Measurements from ENCODE around the gene ZNF562. TPM values are rescaled to one million over a fixed set of nuclear protein-coding genes. Genes with fewer than 3 reads are reported as not detected.

The ZNF562 gene
- total RNA-seq = 23.3 and 25.8 TPM in 2 replicates
- long read RNA-seq, partial matches to known transcripts = 0 of 17 reads
- long read RNA-seq, other reads (novel, unspliced or antisense) = 15 of 17 reads

- TF ChIP-seq CTCF (conservative IDR thresholded peaks at IDR 0.05) = no peak
- Mint-ChIP-seq H3K9me3 (peaks cover 9% of the 10 kb centered on the region), H3K36me3 (ENCODE audit: low read depth) (peaks cover 32% of the 10 kb centered on the region), H3K4me3 (peak within 1 kb of the TSS; percentile 98), H3K27me3 (ENCODE audit: low read depth) (no peaks in the 10 kb centered on the region), H3K4me1 (peaks cover 9% of the 10 kb centered on the region), H3K27ac (ENCODE audit: unreplicated experiment) (peak within 1 kb of the TSS; percentile 100)
- DNase-seq (ENCODE audit: low read depth, low spot score) = peak; percentile 64
These were observed at the start of gene ZNF562 for GRCh38 chr19:9674663-9675357. ZNF562 (minus strand) TSS chr19:9675100; CDS start chr19:9660744, 14,356 bp downstream.

- Mint-ChIP-seq H3K4me3 (no peak overlapping the region), H3K27ac (ENCODE audit: unreplicated experiment) (no peak overlapping the region), H3K4me1 (peaks cover 8% of the 10 kb centered on the region), H3K9me3 (peaks cover 7% of the 10 kb centered on the region), H3K36me3 (ENCODE audit: low read depth) (no peaks in the 10 kb centered on the region), H3K27me3 (ENCODE audit: low read depth) (peaks cover 21% of the 10 kb centered on the region)
- DNase-seq (ENCODE audit: low read depth, low spot score) = no peak
- TF ChIP-seq CTCF (conservative IDR thresholded peaks at IDR 0.05) = no peak
These were observed 49.3 kb upstream of the ZNF562 start for GRCh38 chr19:9724157-9724556.

GRCh38 chr19:9721861-9722260 lies 47.0 kb upstream of the ZNF562 start:
- peaks cover 7% of the 10 kb centered on the region for H3K9me3 Mint-ChIP-seq
- no peak overlapping the region for H3K27ac Mint-ChIP-seq (ENCODE audit: unreplicated experiment)
- peaks cover 8% of the 10 kb centered on the region for H3K4me1 Mint-ChIP-seq
- DNase-seq (ENCODE audit: low read depth, low spot score) = no peak
- H3K4me3 Mint-ChIP-seq = no peak overlapping the region
- TF ChIP-seq CTCF (conservative IDR thresholded peaks at IDR 0.05) = no peak
- H3K36me3 Mint-ChIP-seq (ENCODE audit: low read depth) = no peaks in the 10 kb centered on the region
- peaks cover 23% of the 10 kb centered on the region for H3K27me3 Mint-ChIP-seq (ENCODE audit: low read depth)

- H3K27me3 Mint-ChIP-seq (ENCODE audit: low read depth) = peaks cover 34% of the 10 kb centered on the region
- DNase-seq (ENCODE audit: low read depth, low spot score) = no peak
- H3K9me3 Mint-ChIP-seq = peaks cover 7% of the 10 kb centered on the region
- peaks cover 8% of the 10 kb centered on the region for H3K4me1 Mint-ChIP-seq
- no peak overlapping the region for H3K4me3 Mint-ChIP-seq
- no peak overlapping the region for H3K27ac Mint-ChIP-seq (ENCODE audit: unreplicated experiment)
- H3K36me3 Mint-ChIP-seq (ENCODE audit: low read depth) = no peaks in the 10 kb centered on the region
- no peak for TF ChIP-seq CTCF (conservative IDR thresholded peaks at IDR 0.05)
These were observed 45.6 kb upstream of the ZNF562 start for GRCh38 chr19:9720541-9720940.

GRCh38 chr19:9711815-9712214 lies 36.9 kb upstream of the ZNF562 start:
- H3K27me3 Mint-ChIP-seq (ENCODE audit: low read depth) = peaks cover 24% of the 10 kb centered on the region
- no peak for TF ChIP-seq CTCF (conservative IDR thresholded peaks at IDR 0.05)
- DNase-seq (ENCODE audit: low read depth, low spot score) = no peak
- H3K9me3 Mint-ChIP-seq = peaks cover 13% of the 10 kb centered on the region
- no peaks in the 10 kb centered on the region for H3K4me1 Mint-ChIP-seq
- peaks cover 2% of the 10 kb centered on the region for H3K36me3 Mint-ChIP-seq (ENCODE audit: low read depth)
- no peak overlapping the region for H3K27ac Mint-ChIP-seq (ENCODE audit: unreplicated experiment)
- H3K4me3 Mint-ChIP-seq = no peak overlapping the region

All from neural crest cell (in vitro differentiated cells).